ENCODE measurements around the gene GNAS.

GNAS gene

GRCh38 chr20:58909585-58909984 lies 57.1 kb downstream of the GNAS start:
- no peaks in the 10 kb centered on the region for H3K9me3 ChIP-seq
- TF ChIP-seq CTCF (IDR thresholded peaks at IDR 0.05; ENCODE audit: low read depth, low read length) = no peak
- no peaks in the 10 kb centered on the region for H3K27me3 ChIP-seq
- peaks cover 18% of the 10 kb centered on the region for H3K4me1 ChIP-seq
- no peak for DNase-seq
- H3K4me3 ChIP-seq (ENCODE audit: low read depth, low read length) = no peak overlapping the region
- peaks cover 76% of the 10 kb centered on the region for H3K36me3 ChIP-seq

- peaks cover 18% of the 10 kb centered on the region for H3K4me1 ChIP-seq
- no peaks in the 10 kb centered on the region for H3K27me3 ChIP-seq
- peaks cover 67% of the 10 kb centered on the region for H3K36me3 ChIP-seq
- no peak for DNase-seq
- H3K4me3 ChIP-seq (ENCODE audit: low read depth, low read length) = no peak overlapping the region
- no peak for TF ChIP-seq CTCF (IDR thresholded peaks at IDR 0.05; ENCODE audit: low read depth, low read length)
- no peaks in the 10 kb centered on the region for H3K9me3 ChIP-seq
Measured at GRCh38 chr20:58910473-58910872, 58.0 kb downstream of the GNAS start.

- Histone ChIP-seq H3K27me3 (no peaks in the 10 kb centered on the region), H3K36me3 (peaks cover 58% of the 10 kb centered on the region), H3K4me1 (peaks cover 18% of the 10 kb centered on the region), H3K9me3 (no peaks in the 10 kb centered on the region), H3K4me3 (ENCODE audit: low read depth, low read length) (no peak overlapping the region)
- no peak for DNase-seq
- TF ChIP-seq CTCF (IDR thresholded peaks at IDR 0.05; ENCODE audit: low read depth, low read length) = no peak
Measured at GRCh38 chr20:58911309-58911708, 58.8 kb downstream of the GNAS start.

GRCh38 chr20:58911970-58912369 lies 59.5 kb downstream of the GNAS start:
- peaks cover 52% of the 10 kb centered on the region for H3K36me3 ChIP-seq
- no peak for DNase-seq

GRCh38 chr20:58913079-58913478 lies 60.6 kb downstream of the GNAS start:
- H3K4me1 ChIP-seq = peaks cover 4% of the 10 kb centered on the region; the same call in 1 of the 2 replicates
- H3K4me3 ChIP-seq (ENCODE audit: low read depth, low read length) = no peak overlapping the region
- H3K36me3 ChIP-seq = peaks cover 41% of the 10 kb centered on the region
- DNase-seq = no peak
- no peaks in the 10 kb centered on the region for H3K9me3 ChIP-seq
- no peaks in the 10 kb centered on the region for H3K27me3 ChIP-seq
- TF ChIP-seq CTCF (IDR thresholded peaks at IDR 0.05; ENCODE audit: low read depth, low read length) = no peak

More at GRCh38 chr20:58911970-58912369, 59.5 kb downstream of the GNAS start:
- no peak for TF ChIP-seq CTCF (IDR thresholded peaks at IDR 0.05; ENCODE audit: low read depth, low read length)
- H3K4me3 ChIP-seq (ENCODE audit: low read depth, low read length) = no peak overlapping the region
- no peaks in the 10 kb centered on the region for H3K9me3 ChIP-seq
- peaks cover 13% of the 10 kb centered on the region for H3K4me1 ChIP-seq
- H3K27me3 ChIP-seq = no peaks in the 10 kb centered on the region

GRCh38 chr20:58918621-58919020 lies 66.1 kb downstream of the GNAS start:
- no peak for DNase-seq
- no peaks in the 10 kb centered on the region for H3K27me3 ChIP-seq
- H3K9me3 ChIP-seq = no peaks in the 10 kb centered on the region
- no peaks in the 10 kb centered on the region for H3K36me3 ChIP-seq
- no peaks in the 10 kb centered on the region for H3K4me1 ChIP-seq
- no peak overlapping the region for H3K4me3 ChIP-seq (ENCODE audit: low read depth, low read length)
- no peak for TF ChIP-seq CTCF (IDR thresholded peaks at IDR 0.05; ENCODE audit: low read depth, low read length)

Data from BE2C (cell line).